HT-29 (cell line): Measurements from ENCODE around the gene GARIN5A. TPM values are rescaled to one million over a fixed set of nuclear protein-coding genes. Genes with fewer than 3 reads are reported as not detected.

Experiments
- DNase-seq: peaks from one replicate; pipeline ENCODE4 v3.0.0-alpha.2; 2015; ENCODE audit warnings: low spot score
- total RNA-seq: library from RNA; depleted of rRNA; stranded (reverse); fragments of >200 nt; shearing (Covaris generic); gene quantifications from 2 replicates; pipeline ENCODE4 v1.2.3, GENCODE V29; 2014

Gene GARIN5A
- total RNA-seq, 1 experiment from 2014 or later, result 6.5 TPM

GRCh38 chr19:50434525-50434924 is 42.1 kb downstream of the GARIN5A start:
- DNase-seq, result no peak

DNA sequence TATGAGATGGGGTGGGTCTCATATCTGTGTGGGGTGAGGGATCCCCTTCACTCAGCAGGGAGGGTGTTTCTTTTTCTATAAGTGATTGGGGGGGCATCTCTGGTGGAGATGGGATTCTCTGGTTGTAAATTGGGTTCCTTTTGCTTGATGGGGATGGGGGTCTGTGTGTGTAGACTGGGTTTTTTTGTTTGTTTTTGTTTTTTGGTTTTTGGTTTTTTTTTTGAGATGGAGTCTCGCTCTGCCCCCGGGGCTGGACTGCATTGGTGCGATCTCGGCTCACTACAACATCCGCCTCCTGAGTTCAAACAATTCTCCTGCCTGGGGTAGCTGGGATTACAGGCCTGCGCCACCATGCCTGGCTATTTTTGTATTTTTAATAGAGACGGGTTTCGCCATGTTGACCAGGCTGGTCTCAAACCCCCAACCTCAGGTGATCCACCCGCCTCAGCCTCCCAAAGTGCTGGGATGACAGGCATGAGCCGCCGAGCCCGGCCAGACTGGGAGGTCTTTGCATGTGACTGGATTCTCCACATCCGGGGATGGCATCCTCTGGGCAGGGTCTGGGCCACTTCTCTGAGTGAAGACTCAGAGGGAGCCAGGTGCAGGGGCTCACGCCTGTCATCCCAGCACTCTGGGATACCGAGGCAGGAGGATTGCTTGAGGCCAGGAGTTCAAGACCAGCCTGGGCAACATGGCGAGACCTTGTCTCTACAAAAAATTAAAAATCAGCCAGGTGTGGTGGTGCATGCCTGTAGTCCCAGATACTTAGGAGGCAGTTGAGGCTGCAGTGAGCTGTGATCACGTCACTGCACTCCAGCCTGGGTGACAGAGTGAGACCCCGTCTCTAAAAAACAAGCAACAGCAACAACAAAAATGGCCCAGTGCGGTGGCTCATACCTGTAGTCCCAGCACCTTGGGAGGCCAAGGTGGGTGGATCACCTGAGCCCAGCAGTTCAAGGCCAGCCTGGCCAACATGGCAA is 43.2 kb downstream of the GARIN5A start:
- no peak for DNase-seq

DNA sequence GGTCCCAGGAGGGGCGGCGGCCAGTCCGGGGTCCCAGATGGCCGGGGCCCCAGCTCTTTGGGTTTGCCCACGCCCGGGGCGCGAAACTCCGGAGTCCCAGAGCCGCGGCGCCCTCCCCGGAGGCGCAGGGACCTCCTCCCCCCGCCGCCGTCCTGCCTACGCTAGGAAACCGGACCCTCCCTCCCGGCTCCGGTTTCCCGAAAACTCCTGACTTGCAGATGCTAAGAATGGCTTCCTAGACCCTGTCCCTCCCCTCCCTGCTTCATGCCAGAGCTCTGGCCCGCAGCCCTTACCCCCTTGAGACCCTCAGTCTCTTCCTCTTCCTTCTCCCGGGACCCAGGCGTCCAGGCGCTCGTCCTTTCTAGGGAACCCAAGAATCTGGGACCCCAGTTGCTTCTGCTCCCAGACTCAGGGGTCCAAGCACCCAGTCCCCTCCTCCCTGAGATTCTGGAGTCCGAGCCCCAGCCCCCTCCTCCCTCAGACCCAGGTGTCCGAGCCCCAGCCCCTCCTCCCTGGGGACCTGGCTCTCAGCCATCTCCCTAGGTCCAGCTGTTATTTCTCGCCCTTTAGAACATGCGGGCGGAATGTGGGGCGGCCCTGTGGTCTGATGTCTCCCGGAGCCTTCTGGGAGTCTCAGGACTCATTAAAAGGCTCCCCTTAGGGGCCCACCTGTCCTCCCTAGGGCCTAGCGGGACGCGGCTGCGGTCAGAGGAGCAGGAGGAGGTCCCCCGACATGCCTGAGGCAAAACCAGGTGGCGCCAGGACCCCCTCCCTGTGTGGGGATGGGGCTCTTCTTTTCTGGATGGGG is 44.2 kb downstream of the GARIN5A start, which contains the start of gene MYBPC2:
TSS of gene MYBPC2 (plus strand) at position 672 of the 808 bp plus-strand sequence. CDS start at position 734, 62 bp downstream.
- peak; percentile 29 for DNase-seq

DNA sequence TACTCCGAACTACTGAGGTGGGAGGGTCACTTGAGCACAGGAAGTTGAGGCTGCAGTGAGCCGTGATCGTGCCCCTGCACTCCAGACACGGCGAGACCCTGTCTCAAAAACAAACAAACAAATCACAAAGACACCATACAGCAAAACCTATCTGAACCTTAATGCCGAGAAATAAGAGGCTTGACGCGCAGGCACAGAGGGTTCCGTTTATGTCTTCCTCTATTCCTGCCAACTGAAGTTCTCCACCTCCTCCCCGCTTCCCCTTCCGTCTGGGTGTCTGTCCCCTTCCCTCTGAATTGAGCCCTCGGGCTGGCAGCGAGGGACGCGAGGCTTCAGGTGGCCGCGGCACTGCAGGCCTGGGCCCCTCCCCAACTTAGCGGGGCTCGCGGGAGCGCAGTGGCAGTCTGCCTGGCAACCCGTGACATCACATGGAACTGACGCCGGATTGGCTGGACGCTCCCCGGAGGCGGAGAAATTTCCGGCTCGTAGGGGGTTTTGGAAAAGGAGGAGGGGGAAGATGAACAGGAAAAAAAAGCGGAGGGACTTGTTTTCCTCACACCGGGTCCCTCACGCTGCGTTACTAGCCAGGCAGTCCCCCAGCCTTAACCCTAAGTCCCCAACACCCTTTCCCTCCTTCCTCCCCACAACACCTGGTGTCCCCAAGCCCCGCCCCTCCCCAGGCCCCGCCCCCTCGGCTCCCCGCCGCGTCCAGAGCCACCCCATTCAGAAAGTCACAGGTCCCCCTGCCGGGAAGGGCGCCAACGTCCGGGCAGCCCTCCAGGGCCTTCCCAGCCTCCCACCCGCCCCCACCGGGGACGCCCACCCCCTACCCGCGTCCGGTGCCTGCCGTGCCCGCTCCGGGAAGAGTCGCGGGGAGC is 45.1 kb downstream of the GARIN5A start:
- peak; percentile 91 for DNase-seq

DNA sequence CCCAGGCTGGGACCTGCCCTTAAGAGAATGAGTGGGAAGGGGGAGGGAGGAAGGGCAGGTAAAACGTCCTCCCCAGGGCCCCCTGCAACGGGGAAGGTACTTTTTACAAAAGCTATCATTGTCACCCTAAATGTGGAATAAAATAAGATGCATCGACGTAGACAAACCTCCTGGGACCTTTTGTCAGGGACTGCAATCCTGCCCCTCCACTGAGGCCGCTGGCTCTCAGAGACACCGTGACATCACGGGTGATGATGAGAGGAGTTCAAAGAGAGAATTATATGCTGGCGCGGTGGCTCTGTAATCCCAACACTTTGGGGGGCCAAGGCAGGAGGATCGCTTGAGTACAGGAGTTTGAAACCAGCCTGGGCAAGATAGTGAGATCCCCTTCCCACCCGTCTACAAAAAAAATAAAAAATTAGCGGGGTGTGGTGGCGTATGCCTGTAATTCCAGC is 45.7 kb downstream of the GARIN5A start:
- no peak for DNase-seq

DNA sequence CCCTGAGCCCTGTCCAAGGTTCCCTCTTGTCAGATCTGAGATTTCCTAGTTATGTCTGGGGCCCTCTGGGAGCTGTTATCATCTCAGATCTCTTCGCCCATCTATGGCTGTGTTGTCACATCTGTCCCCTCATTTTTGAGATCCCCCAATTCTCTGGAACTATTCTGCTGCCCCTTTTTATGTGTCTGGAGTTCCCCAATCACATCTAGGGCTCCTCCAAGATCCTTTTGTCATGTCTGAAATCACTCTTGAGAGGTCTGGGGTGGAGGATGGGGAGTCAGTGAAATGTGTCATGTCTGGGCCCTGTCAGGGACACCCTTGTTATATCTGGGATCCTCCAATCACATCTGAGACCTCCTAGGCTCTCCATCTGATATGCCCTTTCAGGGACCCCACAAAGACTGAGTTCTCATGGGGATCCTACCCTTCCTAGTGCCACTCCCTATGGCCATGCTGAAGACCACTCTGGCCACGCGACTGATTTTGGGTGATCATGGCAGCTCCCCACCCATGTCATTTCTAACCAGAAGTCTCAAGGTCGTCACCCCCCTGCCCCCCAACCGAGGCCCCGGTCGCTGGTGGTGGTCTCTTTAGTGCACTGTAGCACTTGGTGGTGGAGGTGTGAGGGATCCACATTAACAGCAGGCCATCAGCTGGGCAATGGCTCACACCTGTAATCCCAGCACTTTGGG is 47.7 kb downstream of the GARIN5A start:
- no peak for DNase-seq

- no peak for DNase-seq
Observed at GRCh38 chr19:50427997-50428425, 48.6 kb downstream of the GARIN5A start.

DNA sequence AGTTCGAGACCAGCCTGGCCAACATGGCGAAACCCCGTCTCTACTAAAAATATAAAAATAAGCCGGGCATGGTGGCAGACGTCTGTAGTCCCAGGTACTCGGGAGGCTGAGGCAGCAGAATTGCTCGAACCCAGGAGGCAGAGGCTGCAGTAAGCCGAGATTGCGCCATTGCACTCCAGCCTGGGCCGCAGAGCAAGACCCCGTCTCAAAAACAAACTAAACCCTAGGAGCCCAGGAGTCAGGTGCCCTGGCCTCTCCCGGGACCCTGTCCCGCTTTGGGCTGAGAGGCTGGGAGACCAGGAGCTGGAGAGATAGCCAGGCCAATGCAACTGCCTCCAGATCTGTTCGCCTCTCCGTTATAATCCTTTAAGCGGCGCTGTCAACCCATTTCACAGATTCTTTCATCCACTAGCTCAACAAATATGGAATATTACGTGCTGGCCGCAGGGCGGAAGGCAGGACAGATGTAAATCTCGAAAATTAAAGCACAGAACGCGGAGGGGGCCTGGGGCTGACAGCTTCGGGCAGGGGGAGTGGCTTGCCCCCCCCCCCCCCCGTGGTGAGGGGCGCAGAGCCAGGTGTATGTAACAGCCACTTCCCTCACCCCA is 49.2 kb downstream of the GARIN5A start:
- no peak for DNase-seq

DNA sequence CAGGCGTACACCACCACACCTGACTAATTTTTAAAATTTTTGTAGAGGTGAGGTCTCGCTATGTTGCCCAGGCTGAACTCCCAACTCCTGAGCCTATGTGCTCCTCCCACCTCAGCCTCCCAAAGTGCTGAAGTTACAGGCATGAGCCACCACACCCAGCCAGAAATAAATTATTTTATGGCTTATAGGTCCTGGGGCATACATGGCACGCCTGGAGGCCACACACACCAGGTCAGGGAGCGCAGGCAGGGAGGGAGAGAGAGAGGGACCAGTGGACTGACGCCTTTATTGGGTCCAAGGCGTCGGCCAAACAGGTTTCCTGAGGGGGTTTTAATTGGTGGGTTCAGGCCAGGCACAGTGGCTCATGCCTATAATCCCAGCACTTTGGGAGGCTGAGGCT is 51.1 kb downstream of the GARIN5A start:
- no peak for DNase-seq

- DNase-seq, result no peak
Observed at GRCh38 chr19:50423279-50424113, 53.2 kb downstream of the GARIN5A start.

- DNase-seq, result no peak
Observed at GRCh38 chr19:50422397-50423278, 54.0 kb downstream of the GARIN5A start.

DNA sequence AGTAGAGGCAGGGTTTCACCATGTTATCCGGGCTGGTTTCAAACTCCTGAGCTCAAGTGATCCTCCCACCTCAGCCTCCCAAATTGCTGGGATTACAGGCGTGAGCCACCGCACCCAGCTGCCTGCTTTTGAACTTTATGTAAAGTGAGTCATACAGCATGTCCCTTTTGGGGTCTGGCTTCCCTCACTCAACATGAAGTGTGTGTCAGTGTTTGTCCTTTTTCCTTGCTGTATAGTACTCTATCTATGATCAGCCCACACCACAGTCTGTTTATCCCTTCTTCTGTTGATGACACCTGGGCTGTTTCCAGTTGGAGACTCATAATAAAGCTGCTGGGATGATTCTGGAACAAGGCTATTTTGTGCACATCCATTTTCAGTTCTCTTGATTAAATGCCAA is 55.8 kb downstream of the GARIN5A start:
- DNase-seq, result no peak

GRCh38 chr19:50420127-50420526 is 56.5 kb downstream of the GARIN5A start:
- DNase-seq, result no peak

DNA sequence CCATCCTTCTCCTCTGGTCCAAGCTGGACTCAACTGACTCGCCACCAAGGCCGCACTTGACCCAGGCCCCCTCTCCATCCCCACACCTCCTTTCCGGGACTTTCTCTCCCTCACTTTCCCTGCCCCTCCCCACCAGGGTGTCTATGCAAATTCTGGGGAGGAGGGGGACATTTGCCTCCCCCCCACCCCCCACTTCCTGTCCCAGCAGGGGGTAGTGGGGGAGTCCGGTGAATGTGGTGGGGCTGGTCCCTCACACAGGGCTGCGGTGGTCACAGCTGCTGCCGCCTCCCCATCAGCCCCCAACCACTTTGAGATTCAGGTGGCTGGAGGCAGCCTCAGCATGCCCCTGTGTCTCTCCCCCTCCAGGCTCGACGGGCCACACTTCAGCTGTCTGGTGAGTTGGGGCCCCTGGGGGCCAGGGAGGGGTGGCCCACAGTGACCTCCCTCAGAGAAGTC is 57.0 kb downstream of the GARIN5A start:
- DNase-seq, result no peak

DNA sequence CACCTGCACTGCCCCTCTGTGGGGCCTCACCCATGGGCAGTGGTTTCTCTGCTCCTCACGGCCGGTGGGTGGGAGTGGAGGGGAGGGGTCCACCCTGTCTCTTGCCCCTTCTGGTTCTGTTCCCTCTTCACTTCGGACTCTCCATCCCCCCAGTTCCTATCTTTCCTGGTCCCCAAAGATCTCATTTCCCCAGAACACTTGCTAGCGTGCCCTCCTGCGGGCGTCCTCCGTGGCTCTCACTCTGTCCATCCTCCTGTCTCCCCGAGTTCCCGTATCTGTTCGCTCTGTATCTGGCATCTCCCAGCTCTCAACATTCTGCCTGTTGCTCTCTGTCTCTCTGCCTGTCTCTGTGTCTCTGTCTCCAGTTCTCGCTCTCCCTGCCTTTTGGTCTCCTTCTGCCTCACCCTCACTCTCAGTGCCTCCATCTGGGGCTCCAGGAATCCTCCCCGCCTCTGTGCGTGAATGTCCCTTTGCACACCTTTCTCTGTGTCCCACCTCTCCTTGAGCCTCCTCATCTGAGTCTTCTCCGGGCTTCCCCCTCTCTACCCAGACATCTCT is 57.5 kb downstream of the GARIN5A start:
- no peak for DNase-seq

- no peak for DNase-seq
Observed at GRCh38 chr19:50418176-50419021, 58.2 kb downstream of the GARIN5A start, which contains the start of gene SPIB. Gene SPIB, plus strand, starts transcription at chr19:50418938. Its CDS starts 25 bp downstream, at chr19:50418963.
